Measurements from ENCODE around the gene HAUS8. TPM values are rescaled to one million over a fixed set of nuclear protein-coding genes. Genes with fewer than 3 reads are reported as not detected.

Gene HAUS8
- total RNA-seq, 2 donors from 2014 or later, result 10.6 to 29.8 TPM

DNA sequence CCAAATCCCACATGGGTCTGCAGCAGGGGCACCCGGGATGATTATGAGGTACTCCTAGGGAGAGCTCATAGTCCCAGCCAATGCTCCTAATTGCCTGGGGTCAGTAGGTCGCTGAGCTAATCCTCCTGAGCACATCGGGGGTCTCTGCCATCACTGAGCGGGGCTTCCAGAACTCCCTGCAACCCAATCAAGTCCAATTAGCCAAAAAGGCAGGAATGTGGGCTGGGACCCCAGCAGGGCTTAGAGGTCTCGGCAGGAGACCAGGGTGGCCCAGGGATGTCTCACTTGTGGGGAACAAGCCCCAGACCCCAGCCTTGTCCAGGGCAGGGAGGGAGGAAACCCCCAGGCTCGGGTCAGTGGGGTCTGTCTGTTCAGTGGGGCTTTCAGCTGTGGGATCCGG lies 31.5 kb downstream of the HAUS8 start:
- no peaks in the 10 kb centered on the region for H3K36me3 ChIP-seq
- H3K27ac ChIP-seq, result no peak overlapping the region
- H3K9ac ChIP-seq (ENCODE audit: low read depth in 2 of 2, low read length in 2 of 2), result no peak overlapping the region
- no peaks in the 10 kb centered on the region for H3K4me1 ChIP-seq
- intact Hi-C loops (cut with DNase I), result no loop called here
- DNase-seq, result no peak
- no peak overlapping the region for H3K4me3 ChIP-seq
- no peaks in the 10 kb centered on the region for H3K9me3 ChIP-seq
- TF ChIP-seq, protein P1, sequence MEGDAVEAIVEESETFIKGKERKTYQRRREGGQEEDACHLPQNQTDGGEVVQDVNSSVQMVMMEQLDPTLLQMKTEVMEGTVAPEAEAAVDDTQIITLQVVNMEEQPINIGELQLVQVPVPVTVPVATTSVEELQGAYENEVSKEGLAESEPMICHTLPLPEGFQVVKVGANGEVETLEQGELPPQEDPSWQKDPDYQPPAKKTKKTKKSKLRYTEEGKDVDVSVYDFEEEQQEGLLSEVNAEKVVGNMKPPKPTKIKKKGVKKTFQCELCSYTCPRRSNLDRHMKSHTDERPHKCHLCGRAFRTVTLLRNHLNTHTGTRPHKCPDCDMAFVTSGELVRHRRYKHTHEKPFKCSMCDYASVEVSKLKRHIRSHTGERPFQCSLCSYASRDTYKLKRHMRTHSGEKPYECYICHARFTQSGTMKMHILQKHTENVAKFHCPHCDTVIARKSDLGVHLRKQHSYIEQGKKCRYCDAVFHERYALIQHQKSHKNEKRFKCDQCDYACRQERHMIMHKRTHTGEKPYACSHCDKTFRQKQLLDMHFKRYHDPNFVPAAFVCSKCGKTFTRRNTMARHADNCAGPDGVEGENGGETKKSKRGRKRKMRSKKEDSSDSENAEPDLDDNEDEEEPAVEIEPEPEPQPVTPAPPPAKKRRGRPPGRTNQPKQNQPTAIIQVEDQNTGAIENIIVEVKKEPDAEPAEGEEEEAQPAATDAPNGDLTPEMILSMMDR (IDR thresholded peaks at IDR 0.05), result no peak
- H3K27me3 ChIP-seq, result no peaks in the 10 kb centered on the region

- Histone ChIP-seq H3K4me3 (no peak overlapping the region), H3K9me3 (no peaks in the 10 kb centered on the region), H3K9ac (ENCODE audit: low read depth in 2 of 2, low read length in 2 of 2) (peak overlapping the region; percentile 36 to 77), H3K27ac (peak overlapping the region; percentile 91), H3K36me3 (no peaks in the 10 kb centered on the region), H3K27me3 (no peaks in the 10 kb centered on the region), H3K4me1 (no peaks in the 10 kb centered on the region)
- peak; percentile 61 for DNase-seq
- intact Hi-C loops (cut with DNase I), result no loop called here
- TF ChIP-seq, protein P1 (IDR thresholded peaks at IDR 0.05), result no peak
These were observed 33.3 kb downstream of the HAUS8 start for GRCh38 chr19:17041976-17042375.

DNA sequence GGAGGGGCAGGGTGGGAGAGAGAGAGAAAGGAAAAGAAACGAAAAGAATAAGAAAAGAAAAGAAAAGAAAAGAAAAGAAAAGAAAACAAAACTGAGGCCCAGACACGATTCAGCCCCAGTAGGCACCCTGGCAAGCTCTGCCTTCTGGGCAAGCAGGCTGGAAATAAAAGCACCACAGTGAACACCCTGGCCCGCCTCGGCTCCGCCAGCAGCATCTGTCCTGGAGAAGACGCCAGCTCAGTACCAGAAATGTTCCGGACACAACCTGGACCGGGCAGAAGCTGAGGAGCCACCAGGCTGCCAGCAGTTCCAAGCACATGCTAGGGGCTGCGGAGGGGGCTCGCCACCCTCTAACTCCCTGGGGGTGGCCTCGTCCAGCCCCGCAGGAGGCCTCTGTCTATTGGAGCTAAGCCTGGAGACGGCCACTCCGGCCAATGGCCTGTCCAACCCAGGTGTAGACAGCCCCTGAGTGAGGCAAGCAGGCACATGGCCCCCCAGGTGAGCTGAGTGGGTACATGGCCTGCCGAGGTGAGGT lies 37.2 kb downstream of the HAUS8 start:
- no peak for DNase-seq
- intact Hi-C loops (cut with DNase I), result no loop called here
- H3K4me3 ChIP-seq, result no peak overlapping the region

DNA sequence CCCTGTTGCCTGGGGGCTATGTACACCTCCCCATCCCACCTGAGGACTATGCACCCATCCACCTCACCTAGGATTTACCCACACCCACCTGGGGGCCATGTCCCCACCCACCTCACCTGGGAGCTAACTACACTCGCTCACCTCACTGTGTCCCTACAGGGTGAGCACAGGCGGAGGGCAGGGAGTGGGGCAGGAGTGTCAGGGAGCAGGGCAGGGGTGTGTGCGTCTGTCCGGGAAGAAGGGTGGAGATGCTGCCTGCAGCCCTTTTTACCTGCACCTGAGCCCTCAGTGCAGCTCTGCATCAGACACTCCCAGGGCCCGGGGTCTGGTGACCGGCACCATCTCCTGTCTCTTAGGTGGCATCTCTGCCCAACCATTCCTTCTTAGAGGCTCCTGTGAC lies 38.1 kb downstream of the HAUS8 start:
- H3K4me1 ChIP-seq, result no peaks in the 10 kb centered on the region
- no peaks in the 10 kb centered on the region for H3K9me3 ChIP-seq
- H3K36me3 ChIP-seq, result no peaks in the 10 kb centered on the region
- TF ChIP-seq, protein P1 (IDR thresholded peaks at IDR 0.05), result no peak
- H3K27ac ChIP-seq, result no peak overlapping the region
- H3K9ac ChIP-seq (ENCODE audit: low read depth in 2 of 2, low read length in 2 of 2), result no peak overlapping the region
- no peak overlapping the region for H3K4me3 ChIP-seq
- no peaks in the 10 kb centered on the region for H3K27me3 ChIP-seq
- intact Hi-C loops (cut with DNase I), result no loop called here
- no peak for DNase-seq

More for the DNA sequence above, 37.2 kb downstream of the HAUS8 start:
- TF ChIP-seq, protein P1 (IDR thresholded peaks at IDR 0.05), result no peak
- Histone ChIP-seq H3K27ac (no peak overlapping the region), H3K9me3 (no peaks in the 10 kb centered on the region), H3K36me3 (no peaks in the 10 kb centered on the region), H3K27me3 (no peaks in the 10 kb centered on the region), H3K4me1 (no peaks in the 10 kb centered on the region), H3K9ac (ENCODE audit: low read depth in 2 of 2, low read length in 2 of 2) (no peak overlapping the region)

DNA sequence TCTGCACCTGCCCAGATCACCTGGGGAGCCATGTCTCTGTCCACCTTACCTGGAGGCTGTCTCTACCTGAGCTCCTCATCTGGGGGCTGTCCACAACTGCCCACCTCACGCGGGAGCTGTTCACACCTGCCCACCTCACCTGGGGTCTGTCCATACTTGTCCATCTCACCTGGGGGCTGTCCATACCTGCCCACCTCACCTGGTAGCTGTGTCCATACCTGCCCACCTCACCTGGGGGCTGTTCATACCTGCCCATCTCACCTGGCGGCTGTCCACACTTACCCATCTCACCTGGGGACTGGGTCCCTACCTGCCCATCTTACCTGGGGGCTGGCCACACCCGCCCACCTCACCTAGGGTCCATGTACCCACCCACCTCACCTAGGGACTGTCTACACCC lies 38.6 kb downstream of the HAUS8 start:
- Histone ChIP-seq H3K27ac (no peak overlapping the region), H3K9ac (ENCODE audit: low read depth in 2 of 2, low read length in 2 of 2) (no peak overlapping the region), H3K9me3 (no peaks in the 10 kb centered on the region), H3K4me1 (no peaks in the 10 kb centered on the region), H3K4me3 (no peak overlapping the region), H3K36me3 (no peaks in the 10 kb centered on the region), H3K27me3 (no peaks in the 10 kb centered on the region)
- DNase-seq, result no peak
- intact Hi-C loops (cut with DNase I), result no loop called here
- TF ChIP-seq, protein P1 (IDR thresholded peaks at IDR 0.05), result no peak

All from colonic mucosa (tissue), 4 donors.